Left colon (tissue), 2 donors: ENCODE results near the gene PATZ1. TPM values are rescaled to one million over a fixed set of nuclear protein-coding genes. Genes with fewer than 3 reads are reported as not detected.
A peak's percentile ranks its signal among the peaks of the same experiment; 100 is the strongest.
"Not testable (repeated sequence)": the region's sequence is repeated elsewhere in the genome, so short reads cannot be mapped to it uniquely, and the experiment has no call there.

Experiments used
- ATAC-seq: fragments of 200-7000 bp; cut with Tn5 transposase; one replicate; pipeline ENCODE4 v1.9.1; 2020; ENCODE audit warnings: mild to moderate bottlenecking, moderate library complexity
- DNase-seq, 2 donors: peaks; one replicate each; pipeline ENCODE4 v3.0.0-alpha.2; 2020
- intact Hi-C, 2 donors: fragments of 100-400 bp; cut with DNase I in 1 of 2; cut with micrococcal nuclease in 1 of 2; formaldehyde crosslinking; loops; one replicate each; pipeline versions ENCODE4 v1.11.2 to v1.14.0; 2022; cut with DNase I, micrococcal nuclease
- total RNA-seq, 2 donors: library from RNA; stranded (reverse); fragmentation: NEBNext Ultra II Directional; extraction: Animal tissue kit (Norgen Biotek cat#: 25700); gene quantifications; one replicate each; pipeline ENCODE4 v1.2.1, GENCODE V29; 2021
- donor health status: DM: no; HTN: no; CAD: no.
- donor health status: DM: yes; HTN: yes; CAD: no.

PATZ1 gene
- total RNA-seq, 2 donors from 2014 or later: 11.0 to 15.0 TPM

DNA sequence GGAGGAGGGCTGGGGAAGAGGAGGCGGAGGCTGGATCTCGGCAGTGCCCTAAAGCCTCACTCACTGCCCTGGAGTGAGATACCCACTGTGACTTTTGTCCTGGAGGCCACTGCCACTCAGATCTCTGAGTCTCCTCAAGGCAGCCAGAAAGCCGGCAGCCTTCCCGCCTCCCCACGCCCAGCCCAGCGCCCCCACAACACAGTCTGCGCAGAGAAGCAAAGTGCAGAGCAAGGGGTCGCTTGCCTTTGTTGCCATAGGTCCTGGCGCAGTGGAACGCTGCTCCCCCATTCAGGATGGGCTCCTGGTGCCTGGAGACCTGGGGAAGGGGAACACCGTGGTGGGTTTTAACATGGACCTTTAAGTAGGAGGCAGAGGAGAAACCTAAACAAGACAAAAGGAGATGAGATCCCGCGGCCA, 17.6 kb downstream of the PATZ1 start:
- DNase-seq: no peak
- intact Hi-C loops: no loop called here
- ATAC-seq: no peak

- no peak for ATAC-seq
- DNase-seq: no peak
- intact Hi-C loops: no loop called here
Measured at GRCh38 chr22:31327806-31328543, 18.2 kb downstream of the PATZ1 start.

DNA sequence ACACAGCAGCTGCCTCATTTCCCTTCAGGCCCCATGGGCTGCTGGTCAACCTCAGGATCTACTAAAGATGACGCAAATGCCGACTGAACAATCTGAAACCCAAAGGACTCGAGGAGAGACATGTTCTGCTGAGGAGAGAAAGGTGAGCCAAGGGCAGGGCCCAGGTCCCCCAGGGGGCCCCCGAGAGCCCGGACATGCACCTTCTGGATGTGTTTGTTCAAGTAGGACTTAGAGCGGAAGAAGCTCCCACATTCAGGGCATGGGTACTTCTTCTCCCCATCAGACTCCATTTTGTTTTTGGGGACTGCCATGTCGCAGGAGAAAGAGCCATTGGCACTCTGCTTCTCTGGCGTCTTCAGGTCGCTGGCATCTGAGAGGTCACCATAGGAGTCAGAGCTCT, 19.3 kb downstream of the PATZ1 start:
- ATAC-seq: no peak

GRCh38 chr22:31323578-31324550, 22.3 kb downstream of the PATZ1 start:
- intact Hi-C loops: no loop called here
- DNase-seq (no peak), ATAC-seq (no peak)

More for the DNA sequence above, 19.3 kb downstream of the PATZ1 start:
- intact Hi-C loops: no loop called here
- DNase-seq: no peak

DNA sequence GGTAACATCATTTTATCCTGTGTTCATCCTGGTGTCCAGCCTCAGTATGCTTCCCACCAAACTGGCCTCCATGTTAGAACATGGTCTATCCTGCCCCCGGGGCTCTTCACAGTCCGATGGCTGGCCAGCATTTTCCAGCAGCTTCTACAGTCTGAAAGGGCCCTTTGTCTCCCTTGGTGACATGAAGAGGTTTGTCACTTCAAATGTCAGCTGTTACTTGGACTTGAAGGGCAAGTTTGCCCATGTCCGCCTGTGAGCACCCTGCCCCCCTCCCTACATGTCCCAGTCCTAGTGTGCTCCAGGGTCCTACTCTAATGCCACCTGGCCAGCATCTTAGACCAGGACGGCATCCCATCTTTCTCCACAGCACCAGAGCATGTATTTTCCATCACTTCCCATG, 24.7 kb downstream of the PATZ1 start:
- DNase-seq (no peak), ATAC-seq (no peak)
- intact Hi-C loops: no loop called here

- intact Hi-C loops, ATAC-seq, DNase-seq: not testable (repeated sequence)
Measured at GRCh38 chr22:31314220-31314619, 31.9 kb downstream of the PATZ1 start.

DNA sequence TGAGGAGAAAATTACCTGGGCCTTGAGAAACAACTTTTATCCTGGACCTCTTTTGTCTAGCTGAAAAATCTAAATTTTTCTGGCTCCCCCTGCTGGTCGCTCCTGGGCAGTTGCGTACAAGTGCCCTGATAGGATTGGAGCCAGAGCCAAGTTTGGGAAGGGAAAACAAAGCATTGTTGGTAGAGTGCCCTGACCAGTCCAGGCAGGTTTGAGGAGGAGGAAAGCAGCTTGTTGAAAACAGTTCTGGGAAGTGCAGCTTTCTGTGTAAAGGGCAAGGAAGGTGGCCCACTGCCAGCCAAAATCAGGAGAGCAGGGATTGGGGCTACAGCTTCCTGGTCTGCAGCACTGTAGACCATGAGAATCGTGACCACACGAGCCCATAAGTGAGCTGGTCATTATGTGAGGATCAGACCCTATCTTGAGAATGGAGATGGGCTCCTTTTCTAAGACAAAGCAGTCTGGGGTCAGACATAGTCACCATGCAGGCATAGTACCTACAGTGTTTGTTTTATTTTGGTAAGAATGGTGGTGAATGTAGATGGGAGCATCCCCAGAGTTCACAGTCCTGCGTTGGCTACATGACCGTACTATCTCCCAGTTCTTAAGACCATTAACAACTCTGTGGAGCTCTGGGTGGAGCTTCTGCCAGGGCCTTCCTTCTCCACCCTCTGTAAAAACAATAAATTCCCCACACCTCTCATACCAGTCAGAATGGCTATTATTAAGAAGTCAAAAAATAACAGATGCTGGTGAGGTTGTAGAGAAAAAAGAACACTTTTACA, 32.6 kb downstream of the PATZ1 start:
- intact Hi-C loops: no loop called here
- peak; percentile 98 for ATAC-seq

DNA sequence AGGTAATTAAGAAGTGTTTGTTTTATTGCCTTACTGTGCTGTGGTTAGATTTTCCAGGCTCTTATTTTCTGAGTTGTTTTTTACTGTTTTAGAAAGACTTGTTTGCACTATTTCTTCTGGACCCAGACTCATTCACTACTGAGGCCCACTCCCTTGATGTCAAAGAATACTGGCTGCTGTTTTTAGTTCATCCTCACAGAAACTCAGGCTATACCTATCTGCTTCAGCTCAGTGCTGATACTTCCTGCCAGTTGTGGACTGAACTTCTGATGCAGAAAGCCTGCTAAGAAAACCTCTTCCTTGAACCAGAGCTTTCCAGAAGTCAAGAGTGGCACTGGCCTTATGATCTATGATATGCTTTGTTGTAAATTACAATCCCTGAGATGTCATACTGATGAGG, 38.0 kb downstream of the PATZ1 start:
- no peak for DNase-seq
- ATAC-seq: no peak
- intact Hi-C loops: no loop called here

More for the DNA sequence above, 32.6 kb downstream of the PATZ1 start:
- peak; percentile 82 to 85 for DNase-seq

DNA sequence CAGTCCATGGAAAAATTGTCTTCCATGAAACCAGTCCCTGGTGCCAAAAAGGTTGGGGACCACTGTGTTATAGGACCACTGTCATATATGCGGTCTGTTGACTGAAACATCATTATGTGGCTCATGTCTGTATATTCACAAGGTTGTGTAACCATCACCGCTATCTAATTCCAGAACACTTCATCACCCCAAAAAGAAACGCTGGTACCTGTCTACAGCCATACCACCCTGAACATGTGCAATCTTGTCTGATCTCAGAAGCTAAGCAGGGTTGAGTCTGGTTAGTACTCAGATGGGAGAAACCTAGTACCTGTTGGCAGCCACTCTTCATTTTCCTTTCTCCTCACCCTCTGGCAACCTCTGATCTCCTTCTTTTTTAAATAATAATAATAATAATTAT, 41.0 kb downstream of the PATZ1 start:
- intact Hi-C loops: no loop called here
- no peak for DNase-seq
- no peak for ATAC-seq

DNA sequence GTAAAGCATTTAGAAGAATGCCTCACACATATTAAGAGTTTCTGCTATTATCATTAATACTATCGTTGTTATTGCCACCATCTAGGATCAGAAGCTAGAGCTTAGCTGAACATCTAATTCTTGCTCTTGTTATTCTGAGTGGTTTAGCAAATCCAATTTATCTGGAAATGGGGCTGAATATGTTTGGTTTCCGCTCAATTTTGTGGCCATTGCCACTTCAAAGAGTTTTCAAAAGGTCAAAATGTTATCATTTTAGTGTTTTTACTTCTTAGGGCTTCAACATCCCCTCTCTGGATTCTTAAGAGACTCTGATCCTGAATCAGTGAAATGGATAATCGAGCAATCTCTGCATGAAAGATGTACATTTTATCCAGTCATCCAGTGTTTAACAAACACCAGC, 43.6 kb downstream of the PATZ1 start:
- intact Hi-C loops: no loop called here
- no peak for ATAC-seq
- no peak for DNase-seq

DNA sequence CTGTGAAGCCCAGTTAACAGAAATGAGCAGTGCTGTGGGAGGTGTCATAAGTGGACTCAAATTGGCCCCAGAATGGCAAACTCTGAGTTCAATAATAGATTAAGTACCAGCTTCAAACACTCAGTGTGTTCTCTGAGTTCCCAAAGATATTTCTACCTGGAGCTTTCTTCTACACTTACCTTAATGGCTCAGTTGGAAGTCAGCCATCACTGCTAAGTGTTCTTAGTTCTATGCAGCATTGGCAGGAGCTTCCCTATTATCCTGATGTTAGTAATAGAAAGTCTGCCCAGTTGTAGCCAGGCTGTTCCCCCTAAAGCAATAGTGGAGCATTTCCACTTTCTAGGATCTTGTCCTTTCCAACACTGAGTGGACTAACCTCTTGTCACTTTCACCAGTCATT, 44.1 kb downstream of the PATZ1 start:
- ATAC-seq: peak; percentile 29
- intact Hi-C loops: no loop called here
- DNase-seq: no peak

GRCh38 chr22:31300896-31301295, 45.2 kb downstream of the PATZ1 start:
- ATAC-seq (peak; percentile 67), DNase-seq (no peak)
- intact Hi-C loops: no loop called here

- intact Hi-C loops: no loop called here
- DNase-seq (no peak), ATAC-seq (peak; percentile 38)
Measured at GRCh38 chr22:31295831-31296657, 50.1 kb downstream of the PATZ1 start.

- intact Hi-C loops: no loop called here
Measured at GRCh38 chr22:31295360-31295759, 50.8 kb downstream of the PATZ1 start.

GRCh38 chr22:31292236-31292989, 53.7 kb downstream of the PATZ1 start, which contains the start of gene PIK3IP1:
TSS of gene PIK3IP1 (minus strand) at chr22:31292488. CDS start at chr22:31292344, 144 bp downstream.
- DNase-seq: peak; percentile 93 to 95
- ATAC-seq: peak; percentile 49
- intact Hi-C loops: no loop called here

More at GRCh38 chr22:31295360-31295759, 50.8 kb downstream of the PATZ1 start:
- ATAC-seq: no peak
- DNase-seq: no peak

DNA sequence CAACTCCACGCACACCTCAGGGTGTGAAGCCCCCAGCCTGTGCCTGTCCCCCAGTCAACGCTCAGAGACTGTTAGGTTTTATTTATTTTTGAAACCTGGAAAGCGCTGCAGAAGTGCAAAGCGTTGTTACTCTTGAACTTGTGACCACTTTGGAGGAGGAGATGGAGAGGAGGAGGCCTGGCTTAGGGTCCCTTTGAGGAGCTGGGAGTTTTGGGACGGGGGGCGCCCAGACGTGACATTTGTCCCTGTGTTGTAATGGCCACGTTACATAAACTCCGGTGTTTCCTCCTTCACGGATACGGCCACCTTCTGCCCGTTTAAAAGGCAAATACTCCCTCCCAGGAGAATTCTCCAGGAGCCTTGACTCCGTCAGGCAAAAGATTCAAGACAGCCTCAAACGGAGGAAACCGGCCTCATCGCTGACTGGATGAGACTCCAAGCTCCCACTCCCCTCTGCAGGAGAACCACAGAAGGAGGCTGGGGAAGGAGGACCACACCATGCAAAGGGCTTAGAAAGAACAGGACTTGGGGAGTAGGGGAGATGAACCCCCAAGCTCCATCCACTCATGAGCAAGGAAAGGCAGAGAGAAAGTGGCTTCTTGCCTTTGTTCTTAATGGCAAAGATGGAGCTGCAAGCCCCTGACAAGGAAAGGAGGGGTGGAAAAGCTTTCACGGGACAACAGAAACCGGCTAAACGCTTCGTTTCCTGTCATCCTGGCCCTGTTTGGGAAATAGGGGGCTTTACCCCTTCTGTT, 54.5 kb downstream of the PATZ1 start:
- intact Hi-C loops: no loop called here
- peak in 1 of 2 donors; percentile 51 for DNase-seq
- peak; percentile 2 for ATAC-seq
